Fibroblast of upper back skin (primary cell): Measurements from ENCODE around the gene PIGL.
A peak's percentile ranks its signal among the peaks of the same experiment; 100 is the strongest.
"Not testable (repeated sequence)": the region's sequence is repeated elsewhere in the genome, so short reads cannot be mapped to it uniquely, and the experiment has no call there.

ENCODE experiments used
- DNase-seq: peaks from one replicate; pipeline ENCODE4 v3.0.0-alpha.2; 2013

Gene PIGL

DNA sequence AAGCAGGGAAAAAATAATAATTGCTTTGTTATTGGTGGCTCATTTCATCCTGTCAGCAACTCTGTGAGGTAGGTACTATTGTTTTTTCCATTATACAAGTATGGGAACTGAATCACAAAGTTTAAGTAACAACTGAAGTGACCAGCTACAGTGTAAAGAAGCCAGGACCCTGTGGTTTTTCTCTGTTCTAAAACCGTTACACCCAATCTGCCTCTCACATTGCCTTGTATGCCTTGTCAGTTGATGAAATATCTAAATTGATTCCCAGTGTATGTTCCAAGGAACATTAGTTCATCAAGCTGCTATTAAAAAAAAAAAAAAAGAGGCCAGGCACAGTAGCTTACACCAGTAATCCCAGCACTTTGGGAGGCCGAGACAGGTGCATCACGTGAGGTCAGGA, 5.4 kb downstream of the PIGL start:
- no peak for DNase-seq

DNA sequence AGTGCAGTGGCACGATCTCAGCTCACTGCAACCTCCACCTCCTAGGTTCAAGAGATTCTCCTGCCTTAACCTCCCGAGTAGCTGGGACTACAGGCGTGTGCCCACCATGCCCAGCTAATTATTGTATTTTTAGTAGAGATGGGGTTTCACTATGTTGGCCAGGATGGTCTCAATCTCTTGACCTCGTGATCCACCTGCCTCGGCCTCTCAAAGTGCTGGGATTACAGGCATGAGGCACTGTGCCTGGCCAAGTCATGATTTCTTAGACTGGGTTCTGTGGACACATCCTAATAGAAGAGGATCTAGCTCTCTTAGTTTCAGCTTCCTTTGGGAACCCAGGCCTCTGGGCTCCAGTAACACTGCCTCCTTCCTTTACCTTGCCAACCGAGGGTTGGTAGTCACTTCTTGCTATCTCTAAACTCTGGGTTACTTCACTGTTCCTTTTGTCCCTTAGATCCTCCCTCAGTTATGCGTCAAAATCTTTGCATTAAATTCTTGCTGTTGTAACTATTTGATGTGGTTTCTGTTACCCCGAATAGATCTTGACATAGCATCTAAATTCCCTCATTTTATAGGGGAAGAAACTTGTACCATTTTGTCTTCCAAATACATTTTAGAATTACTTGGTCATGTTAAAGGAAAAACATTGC, 13.0 kb downstream of the PIGL start:
- not testable (repeated sequence) for DNase-seq

DNA sequence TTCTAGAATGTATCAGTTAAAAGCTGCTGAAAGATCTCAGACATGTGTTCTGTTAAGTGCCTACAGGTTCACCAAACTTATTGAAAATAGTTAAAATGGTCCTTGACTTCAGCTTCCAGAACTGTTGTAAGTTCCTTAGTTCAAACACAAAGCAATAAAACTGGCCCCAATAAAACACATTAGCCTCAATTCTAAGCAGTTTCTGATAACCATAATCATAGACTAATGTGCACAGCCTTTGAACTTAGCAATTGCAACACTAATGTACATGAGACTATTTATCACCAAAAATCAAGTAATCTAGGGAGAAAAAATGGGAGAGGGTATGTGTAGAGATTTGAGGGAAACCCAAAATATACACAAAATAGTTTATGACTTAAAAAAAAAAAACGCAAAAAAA, 15.4 kb downstream of the PIGL start:
- DNase-seq: no peak

DNA sequence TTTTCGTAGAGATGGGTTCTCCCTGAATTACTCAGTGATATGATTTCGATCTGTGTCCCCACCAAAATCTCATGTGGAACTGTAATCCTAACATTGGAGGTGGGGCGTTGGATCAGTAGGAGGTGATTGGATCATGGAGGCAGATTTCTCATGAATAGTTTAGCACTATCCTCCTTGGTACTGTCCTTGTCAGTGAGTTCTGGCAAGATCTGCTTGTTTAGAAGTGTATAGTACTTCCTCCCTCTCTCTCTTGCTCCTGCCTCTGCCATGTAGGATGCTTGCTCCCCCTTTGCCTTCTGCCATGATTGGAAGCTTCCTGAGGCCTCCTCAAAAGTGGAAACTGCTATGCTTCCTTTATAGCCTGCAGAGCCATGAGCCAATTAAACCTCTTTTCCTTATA, 22.9 kb downstream of the PIGL start:
- no peak for DNase-seq

DNA sequence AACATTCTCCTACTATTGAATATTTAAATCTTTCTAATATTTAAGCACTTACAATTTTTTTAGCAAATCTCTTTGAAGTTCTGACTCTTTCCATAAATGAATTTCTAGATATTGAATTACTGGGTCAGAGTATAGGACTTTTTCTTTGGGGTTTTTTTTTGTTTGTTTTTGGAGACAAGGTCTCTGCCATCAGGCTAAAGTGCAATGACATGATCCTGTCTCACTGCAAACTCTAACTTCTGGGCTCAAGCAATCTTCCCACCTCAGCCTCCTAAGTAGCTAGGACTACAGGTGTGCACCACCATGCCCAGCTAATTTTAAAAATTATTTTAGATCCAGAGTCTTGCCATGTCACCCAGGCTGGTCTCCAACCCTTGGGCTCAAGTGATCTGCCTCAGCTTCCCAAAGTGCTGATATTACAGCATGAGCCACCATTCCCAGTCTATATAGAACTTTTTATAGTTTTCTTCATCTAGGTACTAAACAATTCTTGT, 24.9 kb downstream of the PIGL start:
- DNase-seq: no peak

DNA sequence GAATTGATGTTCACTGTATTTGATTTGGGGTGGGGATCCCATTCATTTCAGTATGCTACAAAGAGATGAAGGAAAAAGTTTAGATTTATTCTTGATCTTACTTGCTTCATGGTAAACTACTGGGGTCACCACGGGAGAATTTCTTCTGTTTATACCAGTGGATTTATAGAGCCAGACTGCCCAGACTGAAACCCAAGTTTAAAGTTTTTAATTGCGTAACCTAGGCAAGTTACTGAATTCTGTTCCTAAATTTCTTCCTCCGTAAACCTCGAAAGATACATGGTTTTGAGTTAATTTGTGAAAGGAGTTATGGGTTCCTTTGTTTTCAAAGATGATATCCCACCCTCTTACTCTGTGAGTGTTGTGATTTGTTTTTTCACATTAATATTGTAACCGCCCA, 26.4 kb downstream of the PIGL start:
- DNase-seq: no peak

DNA sequence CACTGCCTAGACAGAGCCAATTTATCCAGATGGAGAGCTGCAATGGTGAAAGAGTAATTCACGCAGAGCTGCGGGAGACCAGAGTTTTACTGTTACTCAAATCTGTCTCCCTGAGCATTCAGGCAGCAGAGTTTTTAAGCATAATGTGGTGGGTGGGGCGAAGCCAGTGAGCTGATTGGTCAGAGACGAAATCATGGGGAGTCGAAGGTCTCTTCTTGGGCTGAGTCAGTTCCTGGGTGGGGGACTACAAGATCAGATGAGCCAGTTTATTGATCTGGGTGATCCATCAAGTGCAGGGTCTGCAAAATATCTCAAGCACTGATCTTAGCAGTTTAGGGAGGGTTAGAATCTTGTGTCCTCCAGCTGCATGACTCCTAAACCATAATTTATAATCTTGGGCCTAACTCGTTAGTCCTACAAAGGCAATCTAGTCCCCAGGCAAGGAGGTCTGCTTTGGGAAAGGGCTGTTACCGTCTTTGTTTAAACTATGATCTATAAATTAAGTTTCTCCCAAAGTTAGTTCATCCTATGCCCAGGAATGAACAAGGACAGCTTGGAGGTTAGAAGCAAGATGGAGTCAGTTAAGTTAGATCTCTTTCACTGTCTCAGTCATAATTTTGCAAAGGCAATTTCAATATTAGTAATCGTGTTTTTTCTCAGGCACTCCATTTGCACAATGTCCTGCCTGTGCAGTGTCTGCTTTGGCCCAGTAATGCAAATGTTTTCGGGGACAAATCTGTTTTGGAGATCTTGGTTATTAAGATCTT, 27.0 kb downstream of the PIGL start:
- DNase-seq: peak; percentile 9

DNA sequence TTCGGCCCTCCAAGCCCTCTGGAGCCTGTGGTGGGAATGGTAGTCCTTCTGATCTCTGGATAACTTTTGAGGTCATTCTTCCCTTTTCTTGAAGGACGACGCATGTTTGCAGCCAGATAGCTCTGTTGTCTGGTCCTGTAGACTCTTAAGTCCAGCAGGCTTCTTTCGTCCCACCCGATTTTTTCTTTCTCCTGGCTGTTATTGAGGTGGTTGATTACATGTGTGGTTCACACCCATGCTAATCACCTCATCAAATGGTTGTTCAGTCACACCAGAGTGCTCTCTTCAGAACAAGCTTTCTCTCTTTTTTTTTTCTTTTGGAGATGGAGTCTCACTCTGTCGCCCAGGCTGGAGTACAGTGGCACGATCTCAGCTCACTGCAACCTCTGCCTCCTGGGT, 30.6 kb downstream of the PIGL start:
- DNase-seq: no peak

DNA sequence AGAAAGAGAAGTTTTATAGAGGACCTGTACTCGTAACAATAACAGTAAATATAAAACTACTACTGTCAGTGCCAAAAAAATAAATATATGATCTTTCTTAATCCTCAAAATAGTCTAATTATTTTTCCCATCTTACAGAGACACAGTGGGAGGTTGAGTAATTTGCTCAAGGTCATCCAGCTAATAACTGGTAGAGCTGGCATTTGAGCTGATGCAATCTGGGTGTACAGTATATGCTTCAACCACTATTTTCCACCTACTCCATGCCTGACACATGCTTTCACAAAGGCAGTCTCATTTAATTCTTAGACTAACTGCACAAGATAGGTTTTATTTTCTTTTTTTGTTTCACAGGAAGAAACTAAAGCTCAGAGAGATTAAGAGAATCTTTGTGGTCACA, 33.6 kb downstream of the PIGL start:
- peak; percentile 56 for DNase-seq

DNA sequence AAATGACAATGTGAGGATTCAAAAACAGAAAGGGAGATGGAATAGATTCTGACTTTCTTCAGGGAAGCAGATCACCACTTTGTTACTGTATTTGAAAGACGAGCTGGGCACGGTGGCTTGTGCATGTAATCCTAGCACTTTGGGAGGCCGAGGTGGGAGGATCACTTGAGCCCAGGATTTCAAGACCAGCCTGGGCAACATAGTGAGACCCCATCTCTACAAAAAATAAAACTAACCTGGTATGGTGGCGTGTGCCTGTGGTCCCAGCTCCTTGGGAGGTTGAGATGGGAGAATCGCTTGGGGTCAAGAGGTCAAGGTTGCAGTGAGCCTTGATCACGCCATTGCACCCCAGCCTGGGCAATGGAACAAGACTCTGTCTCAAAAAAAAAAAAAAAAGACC, 34.0 kb downstream of the PIGL start:
- DNase-seq: no peak

DNA sequence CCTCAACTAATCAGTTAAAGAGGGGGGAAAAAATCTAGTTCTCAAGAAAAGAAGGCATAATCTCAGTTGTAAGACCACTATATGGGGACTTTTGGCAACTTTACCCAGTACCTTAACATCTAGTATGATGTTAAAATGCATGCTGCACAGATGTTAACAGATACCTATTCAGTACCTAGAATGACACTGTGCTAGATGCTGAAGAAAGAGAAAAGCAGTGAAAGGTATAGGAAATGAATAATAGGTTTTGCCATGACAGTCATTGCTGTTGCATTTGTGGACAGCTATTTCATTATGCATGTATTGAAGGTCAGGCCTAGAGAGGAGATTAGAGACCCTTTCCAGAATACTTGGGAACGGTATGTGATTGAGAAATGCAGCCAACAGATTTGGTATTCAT, 34.5 kb downstream of the PIGL start:
- DNase-seq: no peak

DNA sequence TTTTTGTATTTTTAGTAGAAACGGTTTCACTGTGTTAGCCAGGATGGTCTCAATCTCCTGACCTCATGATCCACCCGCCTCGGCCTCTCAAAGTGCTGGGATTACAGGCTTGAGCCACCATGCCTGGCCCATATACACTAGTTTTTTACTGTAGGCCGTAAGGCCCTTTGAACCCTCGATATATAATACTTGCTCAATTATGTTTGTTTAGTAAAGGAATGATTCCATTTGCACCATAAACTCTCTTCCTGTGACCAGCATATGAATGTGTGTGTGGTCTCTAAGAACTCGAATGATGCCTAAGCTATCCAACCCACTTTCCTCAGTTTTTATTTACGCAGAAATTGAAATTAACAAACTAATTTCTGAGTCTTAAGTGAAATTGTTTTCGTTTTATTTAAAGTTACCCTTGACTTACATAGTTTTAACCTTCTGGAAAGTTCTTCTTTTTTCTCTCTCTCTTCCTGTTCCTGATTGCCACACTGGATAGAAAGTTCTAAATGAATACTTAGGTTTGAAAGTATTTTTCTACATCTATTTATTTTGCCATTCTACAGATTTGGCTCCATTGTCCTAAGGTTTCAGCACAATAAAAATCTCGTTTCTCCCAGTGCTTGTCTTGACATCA, 37.9 kb downstream of the PIGL start:
- DNase-seq: no peak

DNA sequence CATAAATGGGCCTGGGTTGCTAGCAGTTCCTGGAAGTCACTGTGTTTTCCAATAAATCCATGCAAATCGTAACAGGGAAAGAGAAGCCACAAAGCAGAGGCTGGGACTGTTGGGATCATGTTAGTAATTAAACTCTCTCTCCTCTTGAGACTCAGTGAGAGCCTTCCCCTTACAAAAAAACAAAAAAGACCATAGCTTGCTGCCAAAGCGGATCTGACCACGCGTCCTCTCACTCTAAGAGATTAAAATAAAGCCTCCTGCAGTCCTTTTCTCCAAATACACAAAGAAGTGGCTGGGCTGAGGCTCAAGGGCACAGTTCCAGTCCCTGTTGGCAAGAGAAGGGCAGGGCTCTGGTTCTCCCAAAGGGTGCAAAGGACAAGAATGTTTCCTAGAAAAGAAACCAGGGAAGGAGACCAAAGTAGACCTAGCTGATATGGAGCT, 38.5 kb downstream of the PIGL start:
- DNase-seq: no peak

DNA sequence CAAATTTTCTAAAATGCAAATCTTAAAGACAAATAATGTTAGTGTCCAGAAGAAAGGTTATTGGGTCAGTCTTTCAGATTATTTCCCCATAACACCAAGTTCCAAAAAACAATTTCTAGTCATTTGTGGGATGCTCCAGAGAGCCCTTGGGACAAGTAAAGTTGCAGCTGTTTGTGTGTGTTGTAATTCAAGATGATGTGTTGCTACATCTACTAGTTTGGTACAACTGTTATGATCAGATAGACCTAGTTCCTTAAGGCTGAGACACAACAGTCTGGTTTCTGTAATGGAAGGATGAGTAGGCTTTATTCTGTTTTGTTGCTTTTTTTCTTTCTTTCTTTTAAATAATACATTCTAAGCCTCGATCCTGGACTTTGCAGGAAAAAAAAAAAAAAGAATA, 41.9 kb downstream of the PIGL start:
- DNase-seq: no peak

DNA sequence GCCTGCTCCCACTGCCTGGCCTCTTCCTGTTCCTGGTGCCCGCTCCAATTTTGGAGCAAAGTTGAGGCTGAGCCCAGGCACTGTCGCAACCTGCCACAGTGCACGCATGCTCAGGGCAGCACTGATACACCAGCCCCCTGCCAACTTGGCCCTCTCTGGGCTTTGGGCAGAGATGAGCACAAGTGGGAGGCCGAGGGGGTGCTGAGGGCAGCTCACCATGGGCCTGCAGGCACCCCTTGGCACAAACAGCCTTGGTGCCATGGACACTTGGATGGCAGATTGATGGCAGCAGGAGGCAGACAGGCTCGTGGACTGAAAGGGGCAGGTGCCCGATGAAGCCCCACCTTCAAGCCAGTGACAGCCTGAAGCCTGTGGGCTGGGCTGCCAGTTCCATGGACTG, 42.9 kb downstream of the PIGL start:
- DNase-seq: no peak

DNA sequence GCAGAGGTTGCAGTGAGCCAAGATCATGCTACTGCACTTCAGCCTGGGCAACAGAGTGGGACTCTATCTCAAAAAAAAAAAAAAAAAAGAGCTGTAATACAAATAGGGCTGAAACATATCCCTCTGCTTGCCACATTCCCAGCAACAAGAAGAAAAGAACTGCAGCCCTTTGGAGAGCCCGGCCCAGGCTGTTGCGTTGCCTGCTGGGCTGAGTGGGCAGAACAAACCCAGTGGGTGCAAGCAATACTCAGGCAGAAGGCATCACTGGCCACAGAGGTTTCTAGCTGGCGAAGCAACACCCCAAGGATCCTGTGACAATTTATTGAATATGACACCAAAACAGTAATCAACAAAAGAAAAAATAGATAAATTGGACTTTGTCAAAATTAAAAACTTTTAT, 44.0 kb downstream of the PIGL start:
- DNase-seq: no peak

DNA sequence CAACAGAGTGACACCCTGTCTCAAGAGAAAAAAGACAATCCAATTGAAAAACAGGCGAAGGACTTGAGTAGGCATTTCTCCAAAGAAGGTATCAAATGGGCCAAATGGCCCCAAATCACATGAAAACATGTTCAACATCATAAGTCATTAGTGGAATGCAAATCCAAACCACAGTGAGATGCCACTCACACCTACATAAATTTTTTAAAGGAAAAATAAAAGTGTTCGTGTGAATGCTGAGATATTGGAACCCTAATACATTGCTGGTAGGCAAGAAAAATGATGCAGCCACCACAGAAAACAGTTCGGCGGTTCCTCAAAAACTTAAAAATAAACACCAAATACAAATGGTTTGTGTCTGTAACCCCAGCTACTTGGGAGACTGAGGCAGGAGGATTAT, 45.2 kb downstream of the PIGL start:
- DNase-seq: no peak

DNA sequence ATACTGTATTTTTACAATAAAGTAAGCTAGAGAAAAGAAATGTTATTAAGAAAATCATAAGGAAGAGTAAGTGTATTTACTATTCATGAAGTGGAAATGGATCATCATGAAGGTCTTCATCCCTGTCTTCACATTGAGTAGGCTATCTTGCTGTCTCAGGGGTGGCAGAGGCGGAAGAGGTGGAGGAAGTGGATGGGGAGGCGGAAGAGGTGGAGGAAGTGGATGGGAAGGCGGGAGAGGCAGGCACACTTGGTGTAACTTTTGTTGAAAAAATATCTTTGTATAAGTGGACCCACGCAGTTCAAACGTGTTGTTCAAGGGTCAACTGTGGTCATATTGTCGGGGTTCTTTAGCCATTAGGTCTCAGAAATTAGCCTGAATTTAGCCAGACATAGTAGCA, 50.2 kb downstream of the PIGL start:
- no peak for DNase-seq

DNA sequence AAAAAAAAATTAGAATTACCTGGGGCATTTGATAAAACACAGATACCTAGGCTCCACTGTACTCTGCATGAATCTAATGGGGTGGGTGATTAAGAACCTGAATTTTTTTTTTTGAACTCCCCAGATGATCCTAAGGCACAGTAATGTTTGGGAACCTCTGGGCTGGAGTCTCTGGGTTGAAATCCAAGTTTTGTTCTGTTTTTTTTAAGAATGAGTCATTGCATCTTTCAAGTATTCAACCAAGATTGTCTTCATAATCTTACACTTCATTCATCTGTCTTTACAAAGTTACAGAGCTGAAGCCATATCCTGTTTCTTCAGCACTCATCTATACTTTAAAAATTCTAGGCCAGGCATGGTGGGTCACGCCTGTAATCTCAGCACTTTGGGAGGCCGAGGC, 52.6 kb downstream of the PIGL start:
- DNase-seq: peak; percentile 75

DNA sequence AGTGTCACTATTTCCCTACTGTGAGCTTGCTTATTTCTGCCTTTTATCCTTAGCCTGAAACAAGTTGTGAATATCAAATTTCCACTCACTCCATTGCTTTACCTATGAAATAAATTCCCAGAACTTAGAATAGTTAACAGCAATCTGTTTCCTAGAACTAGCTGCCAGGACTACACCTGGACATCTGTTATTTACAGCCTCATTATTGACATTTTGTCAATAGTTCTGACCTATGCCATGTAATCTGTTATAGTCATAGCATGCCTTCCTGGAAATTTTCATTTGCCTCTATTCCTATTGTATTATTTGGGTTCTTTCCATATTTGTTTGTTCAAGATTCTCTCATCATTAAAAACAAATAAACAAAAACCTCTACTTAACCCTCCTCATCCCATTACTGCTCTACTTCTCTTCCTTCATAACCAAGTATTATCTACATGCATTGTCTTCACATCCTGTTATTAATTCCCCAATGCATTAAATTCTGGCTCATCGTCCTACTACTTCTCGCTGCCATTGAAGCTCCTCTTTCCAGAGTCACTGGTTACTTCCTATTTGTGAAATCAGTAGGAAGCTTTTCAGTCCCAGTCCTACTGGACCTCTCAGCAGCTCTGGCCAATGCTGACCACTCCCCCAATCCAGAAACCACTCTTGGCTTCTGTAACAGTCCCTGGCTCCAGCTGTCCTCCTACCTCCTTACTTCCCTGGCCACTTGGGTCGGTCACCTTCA, 55.3 kb downstream of the PIGL start:
- DNase-seq: no peak

DNA sequence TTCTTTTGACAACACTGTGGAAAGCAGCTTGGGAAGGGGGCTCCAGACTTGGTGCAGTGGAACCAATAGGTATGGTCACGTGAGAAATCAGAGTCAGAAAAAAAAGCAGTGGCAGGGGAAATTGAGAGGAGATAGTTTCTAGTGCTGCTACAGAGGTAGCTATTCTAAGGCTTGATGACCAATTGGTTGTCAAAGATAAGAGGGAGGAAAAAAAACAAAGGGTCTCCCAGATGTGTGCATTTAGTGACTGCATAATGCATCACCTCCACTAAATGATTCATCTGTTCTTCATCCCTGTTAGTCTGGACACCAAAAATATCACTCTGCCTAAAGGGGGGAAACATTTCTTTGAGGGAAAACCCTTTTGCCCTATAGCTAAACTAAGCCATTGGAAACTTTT, 56.5 kb downstream of the PIGL start:
- peak; percentile 54 for DNase-seq

DNA sequence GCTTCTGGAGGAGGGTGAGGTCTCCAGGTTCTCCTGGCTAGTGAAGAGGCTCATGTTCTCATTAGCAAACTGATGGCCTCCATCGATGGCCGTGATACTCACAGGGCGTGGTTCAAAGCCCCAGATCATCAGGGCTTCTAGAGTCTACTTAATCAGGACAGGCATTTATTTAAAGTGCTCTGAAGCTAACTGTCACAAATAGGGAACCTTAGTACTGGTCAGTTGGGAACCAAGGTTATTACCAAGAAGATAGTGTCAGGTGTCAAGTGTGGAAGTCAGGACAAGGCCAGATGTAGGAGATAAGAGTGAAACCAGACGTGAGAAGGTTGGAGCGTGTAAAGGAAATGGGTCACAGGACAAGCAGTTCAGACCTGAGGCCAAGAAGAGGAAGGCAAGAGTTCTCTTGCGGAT, 56.9 kb downstream of the PIGL start:
- no peak for DNase-seq

DNA sequence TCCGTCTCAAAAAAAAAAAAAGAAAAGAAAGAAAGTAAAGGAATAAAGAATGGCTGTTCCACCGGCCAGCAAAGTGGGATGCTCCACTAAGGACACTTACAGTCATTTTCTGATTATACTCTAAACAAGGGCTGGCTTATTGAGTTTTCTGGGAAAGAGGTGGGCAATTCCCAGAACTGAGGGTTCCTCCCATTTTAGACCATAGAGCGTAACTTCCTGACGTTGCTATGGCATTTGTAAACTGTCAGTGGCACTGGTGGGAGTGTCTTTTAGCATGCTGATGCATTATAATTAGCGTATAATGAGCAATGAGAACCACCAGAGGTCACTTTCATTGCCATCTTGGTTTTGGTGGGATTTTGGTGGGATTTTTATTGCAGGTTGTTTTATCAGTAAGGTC, 58.0 kb downstream of the PIGL start:
- no peak for DNase-seq

DNA sequence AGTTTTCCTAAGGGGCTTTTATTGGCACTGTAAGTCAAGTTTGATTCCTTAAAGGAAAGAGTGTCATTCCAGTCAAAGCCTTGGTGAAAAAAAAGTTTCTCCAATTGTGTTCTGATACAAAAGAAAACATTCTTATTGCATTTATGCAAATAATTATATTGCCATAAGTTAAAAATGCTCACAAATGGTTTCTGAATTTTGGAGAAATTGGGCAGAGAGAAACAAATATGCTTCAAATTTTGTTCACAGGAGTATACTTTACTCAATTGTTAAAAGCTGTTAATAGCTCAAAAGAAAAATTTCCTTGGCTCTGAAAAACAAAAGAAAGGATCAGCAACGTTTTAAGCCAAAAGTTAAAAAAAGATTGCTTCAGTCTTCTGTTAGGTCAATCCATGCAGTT, 60.2 kb downstream of the PIGL start:
- no peak for DNase-seq
